Vagina (tissue), 2 donors: Measurements from ENCODE around the gene SYDE2. TPM values are rescaled to one million over a fixed set of nuclear protein-coding genes. Genes with fewer than 3 reads are reported as not detected.

ENCODE experiments used
- DNase-seq, 2 donors: peaks; one replicate each; pipeline ENCODE4 v3.0.0-alpha.2; 2017; ENCODE audit errors: extremely low spot score in 2 of 2
- H3K27ac ChIP-seq: fragments of 200-600 bp; sonication (generic); one replicate; pipeline ENCODE4 v1.5.1; 2019
- H3K27me3 ChIP-seq: fragments of 200-600 bp; sonication (generic); one replicate; pipeline ENCODE4 v1.5.1; 2019
- H3K36me3 ChIP-seq, 2 donors: fragments of 200-600 bp; sonication (generic); one replicate each; pipeline ENCODE4 v1.5.1; 2017 to 2019
- H3K4me1 ChIP-seq: fragments of 200-600 bp; sonication (generic); one replicate; pipeline ENCODE4 v1.5.1; 2019
- H3K4me3 ChIP-seq, 2 donors: fragments of 200-600 bp; sonication (generic); 1 replicate in 1 of 2; 2 replicates in 1 of 2; pipeline ENCODE4 v1.5.1; 2016 to 2019
- H3K9me3 ChIP-seq: fragments of 200-600 bp; sonication (generic); one replicate; pipeline ENCODE4 v1.5.1; 2019
- POLR2A ChIP-seq, 2 donors: fragments of 450-650 bp; IDR thresholded peaks; one replicate each; pipeline ENCODE4 v1.6.1; 2017; ENCODE audit warnings: antibody characterized with exemption in 2 of 2, mild to moderate bottlenecking in 2 of 2, moderate library complexity in 2 of 2
- POLR2AphosphoS5 ChIP-seq, 2 donors: sonication (generic); formaldehyde crosslinking; IDR thresholded peaks; one replicate each; pipeline ENCODE4 v1.9.0; 2017; ENCODE audit warnings: antibody characterized with exemption in 2 of 2, mild to moderate bottlenecking in 2 of 2, low read depth in 1 of 2; ENCODE audit not compliant: insufficient read depth in 1 of 2
- intact Hi-C: fragments of 100-400 bp; cut with DNase I; formaldehyde crosslinking; loops from one replicate; pipeline ENCODE4 v1.15.1; 2023
- total RNA-seq: library from RNA; depleted of rRNA; stranded (reverse); fragments of >200 nt; gene quantifications from one replicate; pipeline ENCODE4 v1.2.3, GENCODE V29; 2016
- TF ChIP-seq, protein P1 (sequence below), 3 experiments: fragments of 450-650 bp in 2 of 3; fragments of 200-600 bp in 1 of 3; sonication (generic) in 1 of 3; IDR thresholded peaks; one replicate each; pipeline ENCODE4 v1.5.1; 2017 to 2019; ENCODE audit warnings: antibody characterized with exemption in 3 of 3, mild to moderate bottlenecking in 2 of 3, moderate library complexity in 2 of 3

SYDE2 gene
- total RNA-seq, 1 donor from 2014 or later: 4.7 TPM

GRCh38 chr1:85224295-85224694 is 23.5 kb upstream of the SYDE2 start:
- intact Hi-C loops: no loop called here
- H3K27ac ChIP-seq: no peak overlapping the region
- DNase-seq: no peak

GRCh38 chr1:85223334-85223733 is 22.5 kb upstream of the SYDE2 start:
- Histone ChIP-seq H3K27me3 (no peaks in the 10 kb centered on the region), H3K4me3 (no peak overlapping the region), H3K27ac (no peak overlapping the region), H3K36me3 (no peaks in the 10 kb centered on the region), H3K4me1 (peaks cover 11% of the 10 kb centered on the region), H3K9me3 (no peaks in the 10 kb centered on the region)
- intact Hi-C loops: no loop called here
- TF ChIP-seq, protein P1, sequence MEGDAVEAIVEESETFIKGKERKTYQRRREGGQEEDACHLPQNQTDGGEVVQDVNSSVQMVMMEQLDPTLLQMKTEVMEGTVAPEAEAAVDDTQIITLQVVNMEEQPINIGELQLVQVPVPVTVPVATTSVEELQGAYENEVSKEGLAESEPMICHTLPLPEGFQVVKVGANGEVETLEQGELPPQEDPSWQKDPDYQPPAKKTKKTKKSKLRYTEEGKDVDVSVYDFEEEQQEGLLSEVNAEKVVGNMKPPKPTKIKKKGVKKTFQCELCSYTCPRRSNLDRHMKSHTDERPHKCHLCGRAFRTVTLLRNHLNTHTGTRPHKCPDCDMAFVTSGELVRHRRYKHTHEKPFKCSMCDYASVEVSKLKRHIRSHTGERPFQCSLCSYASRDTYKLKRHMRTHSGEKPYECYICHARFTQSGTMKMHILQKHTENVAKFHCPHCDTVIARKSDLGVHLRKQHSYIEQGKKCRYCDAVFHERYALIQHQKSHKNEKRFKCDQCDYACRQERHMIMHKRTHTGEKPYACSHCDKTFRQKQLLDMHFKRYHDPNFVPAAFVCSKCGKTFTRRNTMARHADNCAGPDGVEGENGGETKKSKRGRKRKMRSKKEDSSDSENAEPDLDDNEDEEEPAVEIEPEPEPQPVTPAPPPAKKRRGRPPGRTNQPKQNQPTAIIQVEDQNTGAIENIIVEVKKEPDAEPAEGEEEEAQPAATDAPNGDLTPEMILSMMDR (IDR thresholded peaks at IDR 0.05): no peak
- TF ChIP-seq POLR2A (IDR thresholded peaks at IDR 0.05) (no peak), POLR2AphosphoS5 (IDR thresholded peaks at IDR 0.05; ENCODE audit: insufficient read depth in 1 of 2, low read depth in 1 of 2) (no peak)
- no peak for DNase-seq

More at GRCh38 chr1:85224295-85224694, 23.5 kb upstream of the SYDE2 start:
- Histone ChIP-seq H3K27me3 (no peaks in the 10 kb centered on the region), H3K9me3 (no peaks in the 10 kb centered on the region), H3K4me3 (no peak overlapping the region), H3K4me1 (peaks cover 11% of the 10 kb centered on the region), H3K36me3 (no peaks in the 10 kb centered on the region)
- no peak for TF ChIP-seq POLR2AphosphoS5 (IDR thresholded peaks at IDR 0.05; ENCODE audit: insufficient read depth in 1 of 2, low read depth in 1 of 2)
- TF ChIP-seq POLR2A (IDR thresholded peaks at IDR 0.05): no peak
- TF ChIP-seq, protein P1 (IDR thresholded peaks at IDR 0.05): no peak

- H3K27ac ChIP-seq: no peak overlapping the region
- intact Hi-C loops: no loop called here
Observed at GRCh38 chr1:85220756-85221201, 20.0 kb upstream of the SYDE2 start.

DNA sequence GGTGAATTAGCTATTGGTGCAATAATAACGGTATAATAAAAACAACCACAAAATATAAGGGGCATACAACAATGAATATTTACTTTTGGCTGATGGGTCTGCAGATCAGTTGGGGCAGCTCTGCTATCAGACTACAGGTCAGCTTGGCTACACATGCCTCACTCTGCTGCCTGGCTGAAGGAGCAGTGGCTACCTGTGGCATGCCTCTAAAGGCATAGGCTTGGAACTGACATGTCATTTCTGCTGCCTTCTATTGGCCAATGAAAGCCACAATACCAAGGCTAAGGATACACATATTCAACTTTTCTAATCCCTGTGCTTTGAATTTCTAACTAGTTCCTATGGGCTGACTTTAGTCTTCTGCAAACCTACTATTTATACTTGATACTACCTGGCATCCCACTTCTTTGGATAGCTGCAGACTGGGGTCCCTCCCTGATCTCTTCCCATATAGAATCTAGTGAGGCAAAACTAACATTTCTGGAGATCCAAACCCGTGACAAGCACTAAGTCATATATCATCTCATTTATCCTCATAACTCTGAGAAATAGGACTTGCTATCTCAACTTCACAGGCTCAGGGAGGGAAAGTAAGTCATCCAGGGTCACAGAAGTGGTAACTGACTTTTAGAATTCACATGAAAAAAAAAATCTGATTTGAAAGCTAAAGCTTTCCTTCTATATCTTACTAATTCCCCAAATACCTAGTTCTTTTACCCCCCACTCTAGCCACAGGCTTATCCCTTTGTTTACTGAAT is 19.2 kb upstream of the SYDE2 start:
- no peak for TF ChIP-seq POLR2A (IDR thresholded peaks at IDR 0.05)
- TF ChIP-seq POLR2AphosphoS5 (IDR thresholded peaks at IDR 0.05; ENCODE audit: insufficient read depth in 1 of 2, low read depth in 1 of 2): no peak
- TF ChIP-seq, protein P1 (IDR thresholded peaks at IDR 0.05): no peak
- no peaks in the 10 kb centered on the region for H3K9me3 ChIP-seq
- H3K36me3 ChIP-seq: no peaks in the 10 kb centered on the region
- H3K4me1 ChIP-seq: peaks cover 11% of the 10 kb centered on the region
- intact Hi-C loops: no loop called here
- H3K27ac ChIP-seq: no peak overlapping the region
- no peak overlapping the region for H3K4me3 ChIP-seq
- no peak for DNase-seq
- no peaks in the 10 kb centered on the region for H3K27me3 ChIP-seq

More at GRCh38 chr1:85220756-85221201, 20.0 kb upstream of the SYDE2 start:
- DNase-seq: no peak
- no peaks in the 10 kb centered on the region for H3K27me3 ChIP-seq
- no peak overlapping the region for H3K4me3 ChIP-seq
- TF ChIP-seq, protein P1 (IDR thresholded peaks at IDR 0.05): no peak
- TF ChIP-seq POLR2A (IDR thresholded peaks at IDR 0.05) (no peak), POLR2AphosphoS5 (IDR thresholded peaks at IDR 0.05; ENCODE audit: insufficient read depth in 1 of 2, low read depth in 1 of 2) (no peak)
- H3K36me3 ChIP-seq: no peaks in the 10 kb centered on the region
- H3K9me3 ChIP-seq: no peaks in the 10 kb centered on the region
- H3K4me1 ChIP-seq: peaks cover 11% of the 10 kb centered on the region

GRCh38 chr1:85216697-85217096 is 15.9 kb upstream of the SYDE2 start:
- Histone ChIP-seq H3K4me3 (no peak overlapping the region), H3K27me3 (no peaks in the 10 kb centered on the region), H3K36me3 (no peaks in the 10 kb centered on the region), H3K4me1 (no peaks in the 10 kb centered on the region), H3K9me3 (no peaks in the 10 kb centered on the region), H3K27ac (no peak overlapping the region)
- no peak for DNase-seq
- TF ChIP-seq, protein P1 (IDR thresholded peaks at IDR 0.05): no peak
- TF ChIP-seq POLR2A (IDR thresholded peaks at IDR 0.05) (no peak), POLR2AphosphoS5 (IDR thresholded peaks at IDR 0.05; ENCODE audit: insufficient read depth in 1 of 2, low read depth in 1 of 2) (no peak)
- intact Hi-C loops: no loop called here
